IMR-90 (cell line): ENCODE results near the gene UNK. TPM values are rescaled to one million over a fixed set of nuclear protein-coding genes. Genes with fewer than 3 reads are reported as not detected.

ENCODE experiments used
- ATAC-seq: fragments of 200-7000 bp; cut with Tn5 transposase; 2 replicates; pipeline ENCODE4 v1.9.1; 2020; ENCODE audit warnings: low read depth, mild to moderate bottlenecking, moderate library complexity
- BruUV-seq: library from RNA; stranded (reverse); fragments of 400-500 nt; replicated peaks from 2 replicates; lab custom pipeline; 2021; lab: Mats Ljungman, UMichigan
- CTCF ChIA-PET: fragments of 300-600 bp; formaldehyde crosslinking; extraction: SDS; loops from one replicate; lab custom pipeline; 2021; ENCODE audit warnings: antibody characterized with exemption; lab: Yijun Ruan, JAX
- POLR2A ChIA-PET: fragments of 300-600 bp; sonication (Branson Sonifier 250); formaldehyde crosslinking; loops from one replicate; lab custom pipeline; 2022; ENCODE audit warnings: antibody characterized with exemption; ENCODE audit not compliant: unreplicated experiment; lab: Charles Lee
- DNase-seq: peaks from one replicate; pipeline ENCODE4 v3.0.0; 2013
- H2AFZ ChIP-seq: replicated peaks from 2 replicates; pipeline ENCODE3; 2013; ENCODE audit warnings: low read length, mild to moderate bottlenecking; ENCODE audit not compliant: poor library complexity
- H2AK5ac ChIP-seq: 2 replicates; pipeline ENCODE4 v1.6.1; 2013; ENCODE audit warnings: low read depth, low read length, inconsistent platforms
- H2AK9ac ChIP-seq: replicated peaks from 2 replicates; pipeline ENCODE3; 2013; ENCODE audit warnings: mild to moderate bottlenecking, low read depth, low read length, moderate library complexity; ENCODE audit not compliant: poor library complexity
- H2BK120ac ChIP-seq: 2 replicates; pipeline ENCODE4 v1.6.1; 2013; ENCODE audit warnings: low read depth, low read length, inconsistent platforms
- H2BK15ac ChIP-seq: 3 replicates; pipeline ENCODE4 v1.6.1; 2013; ENCODE audit warnings: low read depth, low read length, inconsistent platforms
- H2BK20ac ChIP-seq: 2 replicates; pipeline ENCODE4 v1.6.1; 2013; ENCODE audit warnings: low read depth, mild to moderate bottlenecking, inconsistent platforms, low read length, moderate library complexity
- H2BK5ac ChIP-seq: 2 replicates; pipeline ENCODE4 v1.6.1; 2013; ENCODE audit warnings: mild to moderate bottlenecking, low read depth, low read length, inconsistent platforms; ENCODE audit not compliant: poor library complexity, severe bottlenecking
- H3K14ac ChIP-seq: replicated peaks from 2 replicates; pipeline ENCODE4 v1.6.1; 2013; ENCODE audit warnings: low read depth, low read length, inconsistent platforms
- H3K18ac ChIP-seq: 2 replicates; pipeline ENCODE4 v1.6.1; 2013; ENCODE audit warnings: low read depth, low read length, control low read depth
- H3K23ac ChIP-seq: 2 replicates; pipeline ENCODE4 v1.6.1; 2013; ENCODE audit warnings: low read depth, low read length, inconsistent platforms
- H3K27ac ChIP-seq: 2 replicates; pipeline ENCODE4 v1.5.1; 2013; ENCODE audit warnings: mild to moderate bottlenecking, control low read depth, low read length; ENCODE audit not compliant: insufficient read depth
- H3K27me3 ChIP-seq: 2 replicates; pipeline ENCODE4 v1.6.1; 2013; ENCODE audit warnings: low read length; ENCODE audit not compliant: control insufficient read depth, insufficient read depth
- H3K36me3 ChIP-seq: 2 replicates; pipeline ENCODE4 v1.6.1; 2013; ENCODE audit warnings: low read length, mixed read lengths; ENCODE audit not compliant: control insufficient read depth, insufficient read depth
- H3K4ac ChIP-seq: 2 replicates; pipeline ENCODE4 v1.6.1; 2013; ENCODE audit warnings: low read depth, low read length, inconsistent platforms
- H3K4me1 ChIP-seq: 2 replicates; pipeline ENCODE4 v1.6.1; 2013; ENCODE audit warnings: low read length, mixed read lengths; ENCODE audit not compliant: control insufficient read depth, insufficient read depth
- H3K4me2 ChIP-seq: 2 replicates; pipeline ENCODE4 v1.6.1; 2013; ENCODE audit warnings: low read depth, mild to moderate bottlenecking, control low read depth, low read length, moderate library complexity
- H3K4me3 ChIP-seq: 2 replicates; pipeline ENCODE4 v1.5.1; 2013; ENCODE audit warnings: low read depth, mild to moderate bottlenecking, control low read depth, low read length, moderate library complexity; ENCODE audit not compliant: insufficient read depth
- H3K56ac ChIP-seq: 2 replicates; pipeline ENCODE4 v1.6.1; 2013; ENCODE audit warnings: low read length, inconsistent platforms; ENCODE audit not compliant: insufficient read depth; ENCODE audit errors: extremely low read depth
- H3K79me1 ChIP-seq, 2 experiments: 2 replicates each; pipeline ENCODE4 v1.6.1; 2013; ENCODE audit warnings: low read length in 2 of 2, inconsistent platforms in 1 of 2, low read depth in 1 of 2
- H3K9ac ChIP-seq: 2 replicates; pipeline ENCODE4 v1.6.1; 2013; ENCODE audit warnings: low read depth, low read length, control low read depth
- H3K9me1 ChIP-seq: 2 replicates; pipeline ENCODE4 v1.6.1; 2013; ENCODE audit warnings: low read length, inconsistent platforms; ENCODE audit not compliant: insufficient read depth
- H3K9me3 ChIP-seq: 2 replicates; pipeline ENCODE4 v1.6.1; 2013; ENCODE audit warnings: low read length; ENCODE audit not compliant: control insufficient read depth, insufficient read depth
- H4K20me1 ChIP-seq: 2 replicates; pipeline ENCODE4 v1.6.1; 2013; ENCODE audit warnings: low read length, inconsistent platforms; ENCODE audit not compliant: insufficient read depth
- H4K5ac ChIP-seq: 2 replicates; pipeline ENCODE4 v1.6.1; 2013; ENCODE audit warnings: mild to moderate bottlenecking, low read depth, low read length, control low read depth
- H4K8ac ChIP-seq, 2 experiments: 2 replicates each; pipeline ENCODE4 v1.6.1; 2013; ENCODE audit warnings: low read depth in 2 of 2, low read length in 2 of 2, control low read depth in 1 of 2, inconsistent platforms in 1 of 2
- H4K91ac ChIP-seq: 2 replicates; pipeline ENCODE4 v1.6.1; 2013; ENCODE audit warnings: low read depth, low read length, inconsistent platforms; ENCODE audit not compliant: insufficient read depth
- FOS ChIP-seq: fragments of 150-350 bp; IDR thresholded peaks from 2 replicates; pipeline ENCODE4 v1.6.1; 2016; ENCODE audit warnings: low read depth, low read length
- MAFK ChIP-seq: IDR thresholded peaks from 2 replicates; pipeline ENCODE4 v1.6.1; 2012; ENCODE audit warnings: low read depth, low read length, improper control_type of control experiment
- MAZ ChIP-seq: IDR thresholded peaks from 2 replicates; pipeline ENCODE4 v1.6.1; 2012; ENCODE audit warnings: low read depth, mild to moderate bottlenecking, low read length, improper control_type of control experiment, moderate library complexity, borderline replicate concordance
- MXI1 ChIP-seq: IDR thresholded peaks from 2 replicates; pipeline ENCODE4 v1.6.1; 2012; ENCODE audit warnings: low read depth, mild to moderate bottlenecking, low read length, moderate library complexity, borderline replicate concordance
- NFE2L2 ChIP-seq: fragments of 150-350 bp; IDR thresholded peaks from 2 replicates; pipeline ENCODE4 v1.6.1; 2016; ENCODE audit warnings: low read depth, mild to moderate bottlenecking, low read length
- RCOR1 ChIP-seq: IDR thresholded peaks from 2 replicates; pipeline ENCODE4 v1.6.1; 2012; ENCODE audit warnings: mild to moderate bottlenecking, low read length, improper control_type of control experiment; ENCODE audit not compliant: insufficient replicate concordance
- RFX5 ChIP-seq: IDR thresholded peaks from 2 replicates; pipeline ENCODE4 v1.8.0; 2012; ENCODE audit warnings: low read depth, mild to moderate bottlenecking, low read length, moderate library complexity
- SMC3 ChIP-seq: fragments of 150-350 bp; IDR thresholded peaks from 2 replicates; pipeline ENCODE4 v1.6.1; 2016; ENCODE audit warnings: low read depth, mild to moderate bottlenecking, antibody characterized with exemption, low read length, moderate library complexity
- WGBS, 2 experiments: methylation state at CpG; one replicate each; pipeline versions ENCODE4 v1.1.5 to v1.1.7; 2013; ENCODE audit warnings: missing lambda C conversion rate in 2 of 2; ENCODE audit not compliant: insufficient read length in 1 of 2; ENCODE audit errors: extremely low coverage in 2 of 2; 5-methylcytosine and 5-hydroxymethylcytosine counted together
- dilution Hi-C: fragments of 300-500 bp; cut with HindIII; formaldehyde crosslinking; loops from one replicate; pipeline ENCODE4 v1.14.3; 2018; ENCODE audit warnings: low sequenced_read_pairs; ENCODE audit not compliant: unreplicated experiment
- in situ Hi-C: fragments of 300-500 bp; cut with MboI; formaldehyde crosslinking; loops from 3 replicates; pipeline ENCODE4 v1.14.3; 2019; ENCODE audit warnings: low sequenced_read_pairs, inconsistent platforms, mixed read lengths
- intact Hi-C: fragments of 100-400 bp; cut with micrococcal nuclease; formaldehyde crosslinking; loops from 2 replicates; pipeline ENCODE4 v1.10.0; 2022
- polyA plus RNA-seq, 3 experiments: library from polyadenylated mRNA; depleted of rRNA; stranded (reverse); fragments of >200 nt; gene quantifications; 2 replicates each; pipeline ENCODE4 v1.2.3, GENCODE V29; 2012; ENCODE audit warnings: low replicate concordance in 1 of 3
- total RNA-seq: library from RNA; depleted of rRNA; stranded (reverse); fragments of >200 nt; gene quantifications from 2 replicates; pipeline ENCODE4 v1.2.3, GENCODE V29; 2012

Gene UNK
- total and polyA plus RNA-seq, 2 of the 4 experiments (the other 2 are of a cell fraction), result 15.4 to 17.3 TPM

GRCh38 chr17:75821552-75821951, 36.9 kb downstream of the UNK start (continued):
- TF ChIP-seq FOS (no peak), NFE2L2 (no peak), RCOR1 (no peak), MAFK (no peak), SMC3 (no peak)

GRCh38 chr17:75822119-75822799, 37.7 kb downstream of the UNK start:
- H3K27ac ChIP-seq, result no peak overlapping the region
- H3K9ac ChIP-seq, result no peak overlapping the region
- H3K27me3 ChIP-seq, result no peaks in the 10 kb centered on the region

More at GRCh38 chr17:75822119-75822799, 37.7 kb downstream of the UNK start:
- H2BK20ac ChIP-seq, result no peak overlapping the region
- DNase-seq (no peak), ATAC-seq (no peak)
- H3K9me3 ChIP-seq, result no peaks in the 10 kb centered on the region
- no peak overlapping the region for H2BK15ac ChIP-seq
- no peak overlapping the region for H2BK120ac ChIP-seq
- H3K4me2 ChIP-seq, result no peak overlapping the region
- 40% methylated on average over 2 of the region's 18 CpGs; no CpG with 5 or more reads in 1 of the 2 experiments for WGBS, 2 experiments
- no peaks in the 10 kb centered on the region for H4K20me1 ChIP-seq
- no peak overlapping the region for H3K4ac ChIP-seq
- H3K18ac ChIP-seq, result no peak overlapping the region
- H2BK5ac ChIP-seq, result no peak overlapping the region
- H3K9me1 ChIP-seq, result no peaks in the 10 kb centered on the region
- H2AK5ac ChIP-seq, result no peak overlapping the region
- H3K23ac ChIP-seq, result no peak overlapping the region
- H2AFZ ChIP-seq, result no peak overlapping the region
- no peak overlapping the region for H3K14ac ChIP-seq
- no TSS peak for BruUV-seq
- no peak overlapping the region for H3K4me3 ChIP-seq
- CTCF ChIA-PET, result no interaction called here
- no peaks in the 10 kb centered on the region; a peak in 1 of 4 replicates for H3K79me1 ChIP-seq
- no peak overlapping the region for H2AK9ac ChIP-seq
- in situ Hi-C loops, result no loop called here
- no peak overlapping the region for H3K56ac ChIP-seq
- intact Hi-C loops, result no loop called here
- dilution Hi-C loops, result no loop called here
- H4K8ac ChIP-seq, result no peak overlapping the region
- H4K5ac ChIP-seq, result no peak overlapping the region
- TF ChIP-seq MAFK (no peak), MXI1 (no peak), RFX5 (no peak), MAZ (no peak)
- POLR2A ChIA-PET, result no interaction called here
- H3K4me1 ChIP-seq, result no peaks in the 10 kb centered on the region
- H3K36me3 ChIP-seq, result peaks cover 65% of the 10 kb centered on the region
- no peak overlapping the region for H4K91ac ChIP-seq
